HepG2 (cell line): ENCODE results near the gene PROX1. TPM values are rescaled to one million over a fixed set of nuclear protein-coding genes. Genes with fewer than 3 reads are reported as not detected.

Source experiments
- ATF2 ChIP-seq: sonication (generic); formaldehyde crosslinking; IDR thresholded peaks from 2 replicates; pipeline ENCODE4 v1.4.0; 2020; ENCODE audit warnings: missing genetic modification reagents
- ATRX ChIP-seq: sonication (generic); formaldehyde crosslinking; IDR thresholded peaks from 2 replicates; pipeline ENCODE4 v1.4.0; 2020; ENCODE audit warnings: missing genetic modification reagents, borderline replicate concordance
- CC2D1A ChIP-seq: sonication (generic); formaldehyde crosslinking; IDR thresholded peaks from 2 replicates; pipeline ENCODE4 v1.8.1; 2023; ENCODE audit warnings: mild to moderate bottlenecking, missing genetic modification reagents
- CSRNP1 ChIP-seq: sonication (generic); formaldehyde crosslinking; IDR thresholded peaks from 2 replicates; pipeline ENCODE4 v1.8.1; 2023; ENCODE audit warnings: mild to moderate bottlenecking, missing genetic modification reagents
- DNMT3B ChIP-seq: conservative IDR thresholded peaks from 2 replicates; pipeline ENCODE4 v1.6.1; 2016; ENCODE audit warnings: missing biosample characterization, control low read depth
- FOXM1 ChIP-seq: sonication (generic); formaldehyde crosslinking; IDR thresholded peaks from 2 replicates; pipeline ENCODE4 v1.5.0; 2020; ENCODE audit warnings: missing genetic modification reagents
- HOXA9 ChIP-seq: sonication (generic); formaldehyde crosslinking; IDR thresholded peaks from 2 replicates; pipeline ENCODE4 v1.8.1; 2022; ENCODE audit warnings: missing genetic modification reagents, mild to moderate bottlenecking, moderate library complexity, borderline replicate concordance
- NFE2 ChIP-seq: sonication (generic); formaldehyde crosslinking; IDR thresholded peaks from 2 replicates; pipeline ENCODE4 v1.4.0; 2020; ENCODE audit warnings: missing genetic modification reagents
- PAWR ChIP-seq: sonication (generic); formaldehyde crosslinking; IDR thresholded peaks from 2 replicates; pipeline ENCODE4 v1.4.0; 2020; ENCODE audit warnings: missing genetic modification reagents, mild to moderate bottlenecking, borderline replicate concordance
- PRPF4 ChIP-seq: fragments of 200-400 bp; formaldehyde crosslinking; IDR thresholded peaks from 2 replicates; pipeline ENCODE4 v1.6.1; 2016; ENCODE audit warnings: low read length, low read depth; ENCODE audit not compliant: poor library complexity, severe bottlenecking
- SIX1 ChIP-seq: sonication (generic); formaldehyde crosslinking; IDR thresholded peaks from 2 replicates; pipeline ENCODE4 v1.4.0; 2020; ENCODE audit warnings: missing genetic modification reagents, borderline replicate concordance
- SMAD3 ChIP-seq: sonication (generic); formaldehyde crosslinking; IDR thresholded peaks from 2 replicates; pipeline ENCODE4 v1.4.0; 2020; ENCODE audit warnings: missing genetic modification reagents
- SOX5 ChIP-seq: IDR thresholded peaks from 2 replicates; pipeline ENCODE4 v1.6.1; 2016; ENCODE audit warnings: borderline replicate concordance
- TERF1 ChIP-seq: sonication (generic); formaldehyde crosslinking; IDR thresholded peaks from 2 replicates; pipeline ENCODE4 v1.8.0; 2022; ENCODE audit warnings: mild to moderate bottlenecking, missing genetic modification reagents, moderate library complexity
- TFE3 ChIP-seq: IDR thresholded peaks from 2 replicates; pipeline ENCODE4 v1.6.1; 2016
- TOE1 ChIP-seq: sonication (generic); formaldehyde crosslinking; IDR thresholded peaks from 2 replicates; pipeline ENCODE4 v1.4.0; 2020; ENCODE audit warnings: mild to moderate bottlenecking, missing genetic modification reagents
- ZNF572 ChIP-seq: sonication (generic); formaldehyde crosslinking; IDR thresholded peaks from 2 replicates; pipeline ENCODE4 v1.5.1; 2020; ENCODE audit warnings: mild to moderate bottlenecking, missing genetic modification reagents
- ZNF709 ChIP-seq: sonication (generic); formaldehyde crosslinking; IDR thresholded peaks from 2 replicates; pipeline ENCODE4 v1.5.0; 2020; ENCODE audit warnings: mild to moderate bottlenecking, missing genetic modification reagents
- polyA plus RNA-seq, 8 experiments: library from polyadenylated mRNA; depleted of rRNA in 3 of 8; stranded (reverse) in 7 of 8; unstranded in 1 of 8; fragments of >200 nt; fragmentation: Illumina TruSeq in 4 of 8; extraction: Trizol in 4 of 8; gene quantifications; 2 replicates each; pipeline versions ENCODE4 v1.2.1 to v1.2.3, GENCODE V29; 2011 to 2016; ENCODE audit warnings: low read depth in 4 of 8, missing spikeins in 1 of 8, mixed read lengths in 1 of 8; ENCODE audit not compliant: insufficient read depth in 1 of 8
- total RNA-seq, 5 experiments: library from RNA; depleted of rRNA; stranded (reverse); fragments of >200 nt; fragmentation: Illumina TruSeq; extraction: Trizol; gene quantifications; 2 replicates each; pipeline ENCODE4 v1.2.3, GENCODE V29; 2016; ENCODE audit warnings: low read depth in 1 of 5
- TF ChIP-seq, protein P1 (sequence below): sonication (generic); formaldehyde crosslinking; IDR thresholded peaks from 2 replicates; pipeline ENCODE4 v1.4.0; 2020; ENCODE audit warnings: missing genetic modification reagents
- TF ChIP-seq, protein P2 (sequence below): sonication (generic); formaldehyde crosslinking; IDR thresholded peaks from 2 replicates; pipeline ENCODE4 v1.5.0; 2020; ENCODE audit warnings: missing genetic modification reagents

The PROX1 gene
- total and polyA plus RNA-seq, 2 of the 13 experiments (the other 11 are each of a cell fraction or from before 2014, with no cell fraction given): 12.3 to 30.2 TPM

- peak; percentile 67 for TF ChIP-seq TFE3 (CRISPR knock-in tag)
- TF ChIP-seq, protein P1, sequence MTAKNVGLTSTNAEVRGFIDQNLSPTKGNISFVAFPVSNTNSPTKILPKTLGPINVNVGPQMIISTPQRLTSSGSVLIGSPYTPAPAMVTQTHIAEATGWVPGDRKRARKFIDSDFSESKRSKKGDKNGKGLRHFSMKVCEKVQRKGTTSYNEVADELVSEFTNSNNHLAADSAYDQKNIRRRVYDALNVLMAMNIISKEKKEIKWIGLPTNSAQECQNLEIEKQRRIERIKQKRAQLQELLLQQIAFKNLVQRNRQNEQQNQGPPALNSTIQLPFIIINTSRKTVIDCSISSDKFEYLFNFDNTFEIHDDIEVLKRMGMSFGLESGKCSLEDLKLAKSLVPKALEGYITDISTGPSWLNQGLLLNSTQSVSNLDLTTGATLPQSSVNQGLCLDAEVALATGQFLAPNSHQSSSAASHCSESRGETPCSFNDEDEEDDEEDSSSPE (CRISPR knock-in tag): peak; percentile 57
- TF ChIP-seq HOXA9 (CRISPR knock-in tag): no peak
- TF ChIP-seq SIX1: peak; percentile 80; the same call in 1 of the 2 replicates
- TF ChIP-seq SMAD3 (CRISPR knock-in tag): peak; percentile 96
- TF ChIP-seq ATRX (CRISPR knock-in tag): no peak
- TF ChIP-seq CC2D1A: no peak
- no peak for TF ChIP-seq ZNF572
- TF ChIP-seq NFE2 (CRISPR knock-in tag): no peak
- no peak for TF ChIP-seq FOXM1 (CRISPR knock-in tag)
- TF ChIP-seq, protein P2, sequence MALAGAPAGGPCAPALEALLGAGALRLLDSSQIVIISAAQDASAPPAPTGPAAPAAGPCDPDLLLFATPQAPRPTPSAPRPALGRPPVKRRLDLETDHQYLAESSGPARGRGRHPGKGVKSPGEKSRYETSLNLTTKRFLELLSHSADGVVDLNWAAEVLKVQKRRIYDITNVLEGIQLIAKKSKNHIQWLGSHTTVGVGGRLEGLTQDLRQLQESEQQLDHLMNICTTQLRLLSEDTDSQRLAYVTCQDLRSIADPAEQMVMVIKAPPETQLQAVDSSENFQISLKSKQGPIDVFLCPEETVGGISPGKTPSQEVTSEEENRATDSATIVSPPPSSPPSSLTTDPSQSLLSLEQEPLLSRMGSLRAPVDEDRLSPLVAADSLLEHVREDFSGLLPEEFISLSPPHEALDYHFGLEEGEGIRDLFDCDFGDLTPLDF (CRISPR knock-in tag): 0 out of 2 replicates have a peak, but pooled peaks have one; percentile 21
- TF ChIP-seq PAWR (CRISPR knock-in tag): no peak
- TF ChIP-seq PRPF4: no peak
- peak; percentile 86 for TF ChIP-seq SOX5
- TF ChIP-seq ATF2 (CRISPR knock-in tag): peak; percentile 98
- TF ChIP-seq TOE1 (CRISPR knock-in tag): no peak
- TF ChIP-seq DNMT3B: peak; percentile 15; the same call in 1 of the 2 replicates
- TF ChIP-seq TERF1 (CRISPR knock-in tag): no peak
- no peak; the same call in 1 of the 2 replicates for TF ChIP-seq ZNF709 (CRISPR knock-in tag)
- TF ChIP-seq CSRNP1 (CRISPR knock-in tag): no peak
Measured at GRCh38 chr1:214050513-214051401, 63.0 kb downstream of the PROX1 start (continued).
